HUES48 (cell line): ENCODE results near the gene CLBA1.
"Not testable (repeated sequence)": the region's sequence is repeated elsewhere in the genome, so short reads cannot be mapped to it uniquely, and the experiment has no call there.

Experiments used
- H3K27ac ChIP-seq: one replicate; pipeline ENCODE4 v1.7.0; 2013; ENCODE audit warnings: low read depth, low read length, inconsistent platforms
- H3K27me3 ChIP-seq: 2 replicates; pipeline ENCODE4 v1.6.1; 2013; ENCODE audit warnings: mild to moderate bottlenecking, low read length; ENCODE audit not compliant: control insufficient read depth, insufficient read depth
- H3K36me3 ChIP-seq: 2 replicates; pipeline ENCODE4 v1.6.1; 2013; ENCODE audit warnings: low read length; ENCODE audit not compliant: control insufficient read depth, insufficient read depth
- H3K4me1 ChIP-seq: 2 replicates; pipeline ENCODE4 v1.6.1; 2013; ENCODE audit warnings: mild to moderate bottlenecking, low read length; ENCODE audit not compliant: control insufficient read depth, insufficient read depth
- H3K4me3 ChIP-seq: 2 replicates; pipeline ENCODE4 v1.5.1; 2013; ENCODE audit warnings: mild to moderate bottlenecking, low read depth, low read length
- H3K9ac ChIP-seq: 2 replicates; pipeline ENCODE4 v1.6.1; 2013; ENCODE audit warnings: mild to moderate bottlenecking, low read depth, low read length, moderate library complexity
- H3K9me3 ChIP-seq: 2 replicates; pipeline ENCODE4 v1.6.1; 2013; ENCODE audit warnings: low read length; ENCODE audit not compliant: control insufficient read depth, insufficient read depth

CLBA1 gene

GRCh38 chr14:105023144-105023543, 37.6 kb downstream of the CLBA1 start:
- H3K4me3 ChIP-seq = no peak overlapping the region
- H3K27ac ChIP-seq = no peak overlapping the region
- no peaks in the 10 kb centered on the region for H3K9me3 ChIP-seq
- peaks cover 8% of the 10 kb centered on the region for H3K4me1 ChIP-seq
- H3K27me3 ChIP-seq = peaks cover under 1% of the 10 kb centered on the region; the same call in 1 of the 2 replicates
- peaks cover 3% of the 10 kb centered on the region; the same call in 1 of the 2 replicates for H3K36me3 ChIP-seq
- H3K9ac ChIP-seq = no peak overlapping the region

GRCh38 chr14:105023791-105024480, 38.3 kb downstream of the CLBA1 start:
- peaks cover 3% of the 10 kb centered on the region; the same call in 1 of the 2 replicates for H3K27me3 ChIP-seq
- peaks cover 6% of the 10 kb centered on the region for H3K4me1 ChIP-seq
- H3K9me3 ChIP-seq = no peaks in the 10 kb centered on the region
- H3K27ac ChIP-seq = no peak overlapping the region
- H3K4me3 ChIP-seq = no peak overlapping the region
- H3K9ac ChIP-seq = no peak overlapping the region
- H3K36me3 ChIP-seq = no peaks in the 10 kb centered on the region

DNA sequence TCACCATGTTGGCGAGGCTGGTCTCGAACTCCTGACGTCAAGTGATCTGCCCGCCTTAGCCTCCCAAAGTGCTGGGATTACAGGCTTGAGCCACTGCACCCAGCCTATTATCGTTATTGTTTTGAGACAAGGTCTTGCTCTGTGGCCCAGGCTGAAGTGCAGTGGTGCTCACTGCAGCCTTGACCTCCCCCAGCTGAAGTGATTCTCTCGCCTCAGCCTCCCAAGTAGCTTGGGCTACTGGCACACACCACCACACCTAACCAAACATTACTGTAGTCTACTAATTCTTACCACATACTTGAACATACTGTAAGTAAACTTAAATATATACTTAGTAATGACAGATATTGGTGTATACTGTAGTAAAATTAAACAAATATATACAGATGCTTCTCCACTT, 39.8 kb downstream of the CLBA1 start:
- H3K27me3 ChIP-seq = peaks cover 3% of the 10 kb centered on the region; the same call in 1 of the 2 replicates
- H3K4me3 ChIP-seq = no peak overlapping the region
- H3K27ac ChIP-seq = no peak overlapping the region
- no peaks in the 10 kb centered on the region; the same call in 1 of the 2 replicates for H3K4me1 ChIP-seq
- H3K9me3 ChIP-seq = no peaks in the 10 kb centered on the region
- no peak overlapping the region for H3K9ac ChIP-seq
- no peaks in the 10 kb centered on the region for H3K36me3 ChIP-seq

DNA sequence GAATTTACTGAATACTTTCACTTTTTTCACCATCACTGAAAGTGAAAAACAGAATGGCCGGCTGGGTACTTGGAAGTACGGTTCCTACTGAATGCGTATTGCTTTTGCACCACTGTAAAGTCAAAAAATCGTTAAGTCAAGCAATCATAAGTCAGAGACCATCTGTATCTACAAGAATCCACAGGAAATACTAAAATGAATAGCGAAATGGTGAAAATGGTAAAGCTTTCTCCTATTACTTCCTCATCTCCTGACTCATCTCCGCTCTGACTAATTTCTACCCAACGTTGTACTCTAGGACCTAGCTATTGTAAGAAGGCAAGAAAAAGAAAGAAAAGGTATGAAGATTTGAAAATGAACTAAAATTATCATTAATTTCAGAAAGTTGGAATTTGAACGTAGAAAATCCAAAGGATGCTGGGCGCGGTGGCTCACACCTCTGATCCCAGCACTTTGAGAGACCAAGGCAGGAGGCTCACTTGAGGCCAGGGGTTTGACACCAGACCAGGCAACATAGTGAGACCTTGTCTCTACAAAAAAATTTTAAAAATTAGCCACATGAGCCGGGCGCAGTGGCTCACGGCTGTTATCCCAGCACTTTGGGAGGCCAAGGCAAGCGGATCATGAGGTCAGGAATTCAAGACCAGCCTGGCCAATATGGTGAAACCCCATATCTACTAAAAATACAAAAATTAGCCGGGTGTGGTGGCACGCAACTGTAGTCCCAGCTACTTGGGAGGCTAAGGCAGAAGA, 40.6 kb downstream of the CLBA1 start:
- H3K27ac ChIP-seq = no peak overlapping the region
- H3K4me3 ChIP-seq = no peak overlapping the region
- no peaks in the 10 kb centered on the region for H3K9me3 ChIP-seq
- no peaks in the 10 kb centered on the region; the same call in 1 of the 2 replicates for H3K4me1 ChIP-seq
- no peaks in the 10 kb centered on the region for H3K36me3 ChIP-seq
- H3K27me3 ChIP-seq = peaks cover 7% of the 10 kb centered on the region
- no peak overlapping the region for H3K9ac ChIP-seq

- H3K36me3 ChIP-seq = no peaks in the 10 kb centered on the region
- H3K9me3 ChIP-seq = no peaks in the 10 kb centered on the region
- H3K27me3 ChIP-seq = peaks cover 8% of the 10 kb centered on the region
- H3K4me1 ChIP-seq = no peaks in the 10 kb centered on the region; the same call in 1 of the 2 replicates
- no peak overlapping the region for H3K4me3 ChIP-seq
- no peak overlapping the region for H3K9ac ChIP-seq
- no peak overlapping the region for H3K27ac ChIP-seq
Observed at GRCh38 chr14:105026802-105027563, 41.4 kb downstream of the CLBA1 start.

GRCh38 chr14:105027718-105028117, 42.1 kb downstream of the CLBA1 start:
- not testable (repeated sequence) for H3K36me3 ChIP-seq, H3K4me3 ChIP-seq, H3K27ac ChIP-seq, H3K9me3 ChIP-seq, H3K4me1 ChIP-seq, H3K9ac ChIP-seq
- H3K27me3 ChIP-seq = peaks cover 14% of the 10 kb centered on the region

GRCh38 chr14:105028251-105028927, 42.8 kb downstream of the CLBA1 start:
- H3K36me3 ChIP-seq = no peaks in the 10 kb centered on the region
- no peaks in the 10 kb centered on the region for H3K9me3 ChIP-seq
- no peaks in the 10 kb centered on the region; the same call in 1 of the 2 replicates for H3K4me1 ChIP-seq
- peaks cover 21% of the 10 kb centered on the region for H3K27me3 ChIP-seq
- H3K9ac ChIP-seq = no peak overlapping the region
- no peak overlapping the region for H3K27ac ChIP-seq
- no peak overlapping the region for H3K4me3 ChIP-seq

- peaks cover 9% of the 10 kb centered on the region for H3K4me1 ChIP-seq
Observed at GRCh38 chr14:105029402-105029801, 43.8 kb downstream of the CLBA1 start.

DNA sequence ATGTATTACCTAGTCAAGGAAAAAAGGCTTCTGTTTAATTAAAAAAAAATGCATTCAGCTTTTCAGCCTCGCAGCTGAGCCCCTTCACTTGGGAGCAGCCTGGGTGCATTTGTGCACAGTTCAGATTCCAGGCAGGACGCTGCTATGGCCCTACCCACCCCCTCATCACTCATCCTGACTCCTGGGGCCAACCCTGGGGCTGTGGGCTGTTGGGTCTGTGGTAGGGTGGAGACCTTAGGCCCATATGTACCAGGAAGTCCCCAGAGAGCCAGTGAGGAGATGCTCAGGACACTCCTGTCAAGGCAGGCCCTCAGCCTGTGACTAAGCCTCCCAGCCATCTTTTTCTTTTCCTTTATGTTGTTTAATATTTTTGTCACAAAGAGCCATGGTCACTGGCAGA, 44.6 kb downstream of the CLBA1 start:
- no peak overlapping the region for H3K9ac ChIP-seq
- peaks cover 10% of the 10 kb centered on the region for H3K4me1 ChIP-seq
- H3K27ac ChIP-seq = no peak overlapping the region
- H3K36me3 ChIP-seq = no peaks in the 10 kb centered on the region
- peaks cover 37% of the 10 kb centered on the region for H3K27me3 ChIP-seq
- no peak overlapping the region for H3K4me3 ChIP-seq
- H3K9me3 ChIP-seq = no peaks in the 10 kb centered on the region

More at GRCh38 chr14:105029402-105029801, 43.8 kb downstream of the CLBA1 start:
- Histone ChIP-seq H3K4me3 (no peak overlapping the region), H3K9ac (no peak overlapping the region), H3K36me3 (no peaks in the 10 kb centered on the region), H3K27me3 (peaks cover 31% of the 10 kb centered on the region), H3K27ac (no peak overlapping the region), H3K9me3 (no peaks in the 10 kb centered on the region)

DNA sequence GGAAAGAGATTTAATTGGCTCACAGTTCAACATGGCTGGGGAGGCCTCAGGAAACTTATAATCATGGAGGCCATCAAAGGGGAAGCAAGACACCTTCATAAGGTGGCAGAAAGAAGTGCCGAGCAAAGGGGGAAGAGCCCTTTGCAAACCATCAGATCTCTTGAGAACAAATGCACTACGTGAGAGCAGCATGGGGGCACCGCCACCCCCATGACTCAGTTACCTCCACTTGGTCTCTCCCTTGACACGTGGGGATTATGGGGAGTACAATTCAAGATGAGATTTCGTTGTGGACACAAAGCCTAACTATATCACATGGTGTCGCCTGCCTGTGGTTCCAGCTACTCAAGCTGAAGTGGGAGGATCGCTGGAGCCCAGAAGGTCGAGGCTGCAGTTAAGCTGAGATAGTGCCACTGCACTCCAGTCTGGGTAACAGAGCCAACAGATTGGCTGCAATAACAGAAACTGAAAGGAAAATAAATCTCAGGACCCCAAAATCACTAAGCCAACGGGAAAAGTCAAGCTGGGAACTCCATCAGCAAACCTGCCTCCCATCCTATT, 45.3 kb downstream of the CLBA1 start:
- no peaks in the 10 kb centered on the region for H3K9me3 ChIP-seq
- H3K4me3 ChIP-seq = no peak overlapping the region

More for the DNA sequence above, 45.3 kb downstream of the CLBA1 start:
- Histone ChIP-seq H3K36me3 (no peaks in the 10 kb centered on the region), H3K9ac (no peak overlapping the region), H3K27me3 (peaks cover 37% of the 10 kb centered on the region), H3K27ac (no peak overlapping the region), H3K4me1 (peaks cover 10% of the 10 kb centered on the region)
